Measurements from ENCODE around the gene RPS10. TPM values are rescaled to one million over a fixed set of nuclear protein-coding genes. Genes with fewer than 3 reads are reported as not detected.

Gene RPS10
- polyA plus RNA-seq, 3 donors: 645 to 2,603 (median 1,054) TPM

GRCh38 chr6:34381081-34381480 is 44.8 kb downstream of the RPS10 start:
- no peak for TF ChIP-seq CTCF (IDR thresholded peaks at IDR 0.05)
- Histone ChIP-seq H3K27ac (ENCODE audit: low read depth in 1 of 2, low read length in 2 of 2) (peak overlapping the region in 1 of 2 donors; percentile 40), H3K36me3 (replicated peaks in 1 of 2; ENCODE audit: control insufficient read depth in 1 of 2, insufficient read depth in 2 of 2, low read length in 2 of 2) (peaks cover 0 to 16% of the 10 kb centered on the region in 2 donors), H3K27me3 (ENCODE audit: control insufficient read depth in 2 of 2, insufficient read depth in 2 of 2, low read length in 2 of 2) (no peaks in the 10 kb centered on the region), H3K79me2 (ENCODE audit: insufficient read depth, low read length) (peaks cover 100% of the 10 kb centered on the region), H3K4me3 (replicated peaks in 1 of 3; ENCODE audit: low read depth in 2 of 3, low read length in 3 of 3) (no peak overlapping the region), H3K4me1 (ENCODE audit: control insufficient read depth in 1 of 2, insufficient read depth in 2 of 2, low read length in 2 of 2) (peaks cover 0 to 6% of the 10 kb centered on the region in 2 donors), H3K4me2 (replicated peaks; ENCODE audit: extremely low read depth, low read length, poor library complexity, severe bottlenecking) (no peak overlapping the region), H4K20me1 (ENCODE audit: insufficient read depth, low read length) (peaks cover 100% of the 10 kb centered on the region), H3K9me3 (replicated peaks in 1 of 2; ENCODE audit: control insufficient read depth in 1 of 2, insufficient read depth in 1 of 2, low read length in 2 of 2) (no peaks in the 10 kb centered on the region), H3K9ac (ENCODE audit: insufficient read depth, low read length, poor library complexity, severe bottlenecking) (no peak overlapping the region), H2AFZ (ENCODE audit: insufficient read depth, low read depth, low read length, poor library complexity, severe bottlenecking) (no peak overlapping the region)
- Mint-ChIP-seq H3K27ac (peak overlapping the region in 5 of 7 donors; percentile 4 to 52 (median 11)), H3K4me1 (peaks cover 33% of the 10 kb centered on the region), H3K9me3 (no peaks in the 10 kb centered on the region), H3K36me3 (peaks cover 11 to 18% of the 10 kb centered on the region in 2 donors), H3K4me3 (no peak overlapping the region), H3K27me3 (ENCODE audit: low read depth in 3 of 3) (no peaks in the 10 kb centered on the region)
- 98% methylated on average over 5 of the region's 5 CpGs for WGBS (ENCODE audit: insufficient coverage)
- intact Hi-C loops (cut with micrococcal nuclease): loop anchor here in 1 of 2 donors (5.0 kb wide), 1 partner anchor 39 kb away; no protein-coding TSS in a partner anchor
- no peak for DNase-seq

DNA sequence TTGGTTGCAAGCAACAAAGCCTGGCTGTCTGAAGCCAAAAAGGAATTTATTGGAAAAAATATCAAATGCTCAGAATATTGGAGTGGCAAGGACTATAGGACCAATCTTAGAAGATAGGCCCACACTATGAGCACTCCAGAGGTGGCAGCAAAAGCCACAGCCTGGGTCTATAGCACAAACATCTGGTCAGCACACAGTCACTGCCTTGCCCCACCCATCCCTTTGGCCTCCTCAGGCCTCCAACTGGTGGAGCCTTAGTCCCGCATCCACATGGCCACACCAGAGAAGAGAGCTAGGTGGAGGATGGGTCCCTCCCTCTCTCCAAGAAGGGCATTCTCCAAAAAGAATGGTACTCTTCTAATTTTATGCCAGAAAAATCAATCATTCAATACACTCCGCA is 47.4 kb downstream of the RPS10 start:
- H3K27ac ChIP-seq (ENCODE audit: low read depth in 1 of 2, low read length in 2 of 2): peak overlapping the region in 1 of 2 donors; percentile 32
- Mint-ChIP-seq H3K4me3 (no peak overlapping the region), H3K36me3 (peaks cover 8 to 13% of the 10 kb centered on the region in 2 donors), H3K4me1 (peaks cover 20% of the 10 kb centered on the region), H3K27ac (peak overlapping the region in 4 of 7 donors; percentile 6 to 87 (median 52)), H3K9me3 (no peaks in the 10 kb centered on the region), H3K27me3 (ENCODE audit: low read depth in 3 of 3) (no peaks in the 10 kb centered on the region)
- H3K9ac ChIP-seq (ENCODE audit: insufficient read depth, low read length, poor library complexity, severe bottlenecking): no peak overlapping the region
- no peak overlapping the region for H3K4me2 ChIP-seq (replicated peaks; ENCODE audit: extremely low read depth, low read length, poor library complexity, severe bottlenecking)
- no peaks in the 10 kb centered on the region for H3K27me3 ChIP-seq (ENCODE audit: control insufficient read depth in 2 of 2, insufficient read depth in 2 of 2, low read length in 2 of 2)
- no peak for DNase-seq
- H3K4me1 ChIP-seq (ENCODE audit: control insufficient read depth in 1 of 2, insufficient read depth in 2 of 2, low read length in 2 of 2): peaks cover 22 to 24% of the 10 kb centered on the region in 2 donors
- H2AFZ ChIP-seq (ENCODE audit: insufficient read depth, low read depth, low read length, poor library complexity, severe bottlenecking): no peak overlapping the region
- H3K9me3 ChIP-seq (replicated peaks in 1 of 2; ENCODE audit: control insufficient read depth in 1 of 2, insufficient read depth in 1 of 2, low read length in 2 of 2): no peaks in the 10 kb centered on the region
- no peak for TF ChIP-seq CTCF (IDR thresholded peaks at IDR 0.05)
- peaks cover 95% of the 10 kb centered on the region for H3K79me2 ChIP-seq (ENCODE audit: insufficient read depth, low read length)
- WGBS (ENCODE audit: insufficient coverage): 100% methylated on average over 2 of the region's 2 CpGs
- H4K20me1 ChIP-seq (ENCODE audit: insufficient read depth, low read length): peaks cover 99% of the 10 kb centered on the region
- intact Hi-C loops (cut with micrococcal nuclease): no loop called here
- H3K36me3 ChIP-seq (replicated peaks in 1 of 2; ENCODE audit: control insufficient read depth in 1 of 2, insufficient read depth in 2 of 2, low read length in 2 of 2): peaks cover 0 to 11% of the 10 kb centered on the region in 2 donors
- no peak overlapping the region for H3K4me3 ChIP-seq (replicated peaks in 1 of 3; ENCODE audit: low read depth in 2 of 3, low read length in 3 of 3)

Data from CD14-positive monocyte (primary cell).